ENCODE measurements around the gene WARS2.
"Not testable (repeated sequence)": the region's sequence is repeated elsewhere in the genome, so short reads cannot be mapped to it uniquely, and the experiment has no call there.

WARS2 gene

GRCh38 chr1:119136401-119136800 is 4.1 kb downstream of the WARS2 start:
- no peak for DNase-seq

GRCh38 chr1:119133987-119134386 is 6.5 kb downstream of the WARS2 start:
- no peak for DNase-seq

- no peak for DNase-seq
Observed at GRCh38 chr1:119132179-119132578, 8.3 kb downstream of the WARS2 start.

GRCh38 chr1:119125874-119126273 is 14.6 kb downstream of the WARS2 start:
- DNase-seq: no peak

GRCh38 chr1:119124764-119125163 is 15.7 kb downstream of the WARS2 start:
- DNase-seq: no peak

GRCh38 chr1:119121872-119122271 is 18.6 kb downstream of the WARS2 start:
- DNase-seq: not testable (repeated sequence)

- DNase-seq: no peak
Observed at GRCh38 chr1:119116725-119117124, 23.7 kb downstream of the WARS2 start.

GRCh38 chr1:119115736-119116135 is 24.7 kb downstream of the WARS2 start:
- no peak for DNase-seq

GRCh38 chr1:119115311-119115710 is 25.1 kb downstream of the WARS2 start:
- DNase-seq: no peak

GRCh38 chr1:119114786-119115185 is 25.7 kb downstream of the WARS2 start:
- DNase-seq: no peak

- no peak for DNase-seq
Observed at GRCh38 chr1:119112791-119113190, 27.7 kb downstream of the WARS2 start.

GRCh38 chr1:119112244-119112643 is 28.2 kb downstream of the WARS2 start:
- no peak for DNase-seq

- no peak for DNase-seq
Observed at GRCh38 chr1:119108988-119109387, 31.5 kb downstream of the WARS2 start.

- DNase-seq: no peak
Observed at GRCh38 chr1:119103764-119104163, 36.7 kb downstream of the WARS2 start.

GRCh38 chr1:119102051-119102450 is 38.4 kb downstream of the WARS2 start:
- DNase-seq: no peak

GRCh38 chr1:119101563-119101962 is 38.9 kb downstream of the WARS2 start:
- DNase-seq: no peak

- no peak for DNase-seq
Observed at GRCh38 chr1:119099775-119100174, 40.7 kb downstream of the WARS2 start.

- DNase-seq: no peak
Observed at GRCh38 chr1:119097380-119097779, 43.1 kb downstream of the WARS2 start.

GRCh38 chr1:119093721-119094120 is 46.7 kb downstream of the WARS2 start:
- DNase-seq: no peak

- no peak for DNase-seq
Observed at GRCh38 chr1:119091618-119092017, 48.8 kb downstream of the WARS2 start.

GRCh38 chr1:119090250-119090649 is 50.2 kb downstream of the WARS2 start:
- DNase-seq: no peak

GRCh38 chr1:119086830-119087229 is 53.6 kb downstream of the WARS2 start:
- DNase-seq: no peak

GRCh38 chr1:119084798-119085197 is 55.7 kb downstream of the WARS2 start:
- no peak for DNase-seq

- no peak for DNase-seq
Observed at GRCh38 chr1:119083980-119084379, 56.5 kb downstream of the WARS2 start.

- DNase-seq: no peak
Observed at GRCh38 chr1:119083479-119083878, 57.0 kb downstream of the WARS2 start.

- DNase-seq: no peak
Observed at GRCh38 chr1:119081700-119082099, 58.8 kb downstream of the WARS2 start.

All from NK-92 treated with Interleukin-12 subunit alpha and Interleukin-12 subunit beta, amount 100 ng/mL, for 24 hours (cell line).